ENCODE data around the gene DHX38. TPM values are rescaled to one million over a fixed set of nuclear protein-coding genes. Genes with fewer than 3 reads are reported as not detected.

DHX38 gene
- total and polyA plus RNA-seq, 2 of the 13 experiments (the other 11 are each of a cell fraction or from before 2014, with no cell fraction given) = 54.4 to 85.9 TPM

- TF ChIP-seq ZBTB49 (CRISPR knock-in tag; IDR thresholded peaks at IDR 0.05; ENCODE audit: borderline replicate concordance) (peak; percentile 40; the same call in 1 of the 2 replicates), HNF4G (IDR thresholded peaks at IDR 0.05; ENCODE audit: borderline replicate concordance, low read depth, low read length) (0 out of 2 replicates have a peak, but pooled peaks have one; percentile 17), HNF4G (CRISPR knock-in tag; IDR thresholded peaks at IDR 0.05; ENCODE audit: borderline replicate concordance, low read depth) (no peak), ZNF547 (CRISPR knock-in tag; IDR thresholded peaks at IDR 0.05) (peak; percentile 52; the same call in 1 of the 2 replicates), NR3C1 (CRISPR knock-in tag; IDR thresholded peaks at IDR 0.05) (no peak), MTF2 (CRISPR knock-in tag; IDR thresholded peaks at IDR 0.05; ENCODE audit: borderline replicate concordance) (no peak), ZNF138 (CRISPR knock-in tag; IDR thresholded peaks at IDR 0.05; ENCODE audit: low read depth) (0 out of 2 replicates have a peak, but pooled peaks have one; percentile 76), ZFX (CRISPR knock-in tag; IDR thresholded peaks at IDR 0.05; ENCODE audit: low read depth) (peak; percentile 29; the same call in 1 of the 2 replicates), ZNF24 (IDR thresholded peaks at IDR 0.05) (no peak), TARDBP (CRISPR knock-in tag; IDR thresholded peaks at IDR 0.05) (0 out of 2 replicates have a peak, but pooled peaks have one; percentile 15), POLR2A (IDR thresholded peaks at IDR 0.05; ENCODE audit: insufficient read depth in 1 of 2, low read depth in 2 of 2, low read length in 2 of 2) (peak; percentile 32 to 46; a peak in 2 of 4 replicates), GATAD2A (CRISPR knock-in tag; IDR thresholded peaks at IDR 0.05) (no peak), ERF (CRISPR knock-in tag; IDR thresholded peaks at IDR 0.05) (peak; percentile 51; the same call in 1 of the 2 replicates), ZNF784 (CRISPR knock-in tag; IDR thresholded peaks at IDR 0.05; ENCODE audit: borderline replicate concordance) (0 out of 2 replicates have a peak, but pooled peaks have one; percentile 25), UBTF (CRISPR knock-in tag; IDR thresholded peaks at IDR 0.05) (0 out of 2 replicates have a peak, but pooled peaks have one; percentile 19), ZNF230 (CRISPR knock-in tag; IDR thresholded peaks at IDR 0.05) (0 out of 2 replicates have a peak, but pooled peaks have one; percentile 32), MXD4 (CRISPR knock-in tag; IDR thresholded peaks at IDR 0.05) (0 out of 2 replicates have a peak, but pooled peaks have one; percentile 19), KDM2A (CRISPR knock-in tag; IDR thresholded peaks at IDR 0.05; ENCODE audit: borderline replicate concordance, low read depth) (peak; percentile 50; the same call in 1 of the 2 replicates), ASH2L (IDR thresholded peaks at IDR 0.05; ENCODE audit: insufficient read length, low read depth, low read length) (peak; percentile 27), ZBTB33 (CRISPR knock-in tag; IDR thresholded peaks at IDR 0.05) (peak; percentile 14; the same call in 1 of the 2 replicates)
Measured at GRCh38 chr16:72099377-72099818, 5.8 kb downstream of the DHX38 start (continued).
